Heart right ventricle (tissue), 16 donors: ENCODE results near the gene DGKI. TPM values are rescaled to one million over a fixed set of nuclear protein-coding genes. Genes with fewer than 3 reads are reported as not detected.

Experiments used
- ATAC-seq, 8 donors: fragments of 200-7000 bp; cut with Tn5 transposase; one replicate each; pipeline ENCODE4 v1.9.1; 2020; ENCODE audit warnings: mild to moderate bottlenecking in 8 of 8, moderate library complexity in 8 of 8, moderate number of reproducible peaks in 1 of 8
- DNase-seq, 2 donors: peaks; one replicate each; pipeline ENCODE4 v3.0.0-alpha.2; 2020
- H3K27ac ChIP-seq, 10 donors: fragments of 200-600 bp; sonication (generic) in 2 of 10; one replicate each; pipeline versions ENCODE4 v1.5.0 to v1.8.0; 2020 to 2022; ENCODE audit warnings: mild to moderate bottlenecking in 3 of 10
- H3K27me3 ChIP-seq, 7 donors: fragments of 200-600 bp; one replicate each; pipeline ENCODE4 v1.8.0; 2021 to 2022; ENCODE audit warnings: mild to moderate bottlenecking in 2 of 7
- H3K36me3 ChIP-seq, 9 donors: fragments of 200-600 bp; sonication (generic) in 1 of 9; one replicate each; pipeline versions ENCODE4 v1.5.0 to v1.8.0; 2020 to 2022; ENCODE audit warnings: mild to moderate bottlenecking in 2 of 9
- H3K4me1 ChIP-seq, 9 donors: fragments of 200-600 bp; sonication (generic) in 1 of 9; one replicate each; pipeline versions ENCODE4 v1.5.0 to v1.8.0; 2020 to 2022; ENCODE audit warnings: mild to moderate bottlenecking in 4 of 9
- H3K4me3 ChIP-seq, 10 donors: fragments of 200-600 bp; sonication (generic) in 2 of 10; one replicate each; pipeline versions ENCODE4 v1.5.0 to v1.8.0; 2020 to 2022; ENCODE audit warnings: mild to moderate bottlenecking in 7 of 10, moderate library complexity in 2 of 10
- H3K9me3 ChIP-seq, 11 donors: fragments of 200-600 bp in 10 of 11; sonication (generic) in 2 of 11; one replicate each; pipeline versions ENCODE4 v1.5.0 to v1.8.0; 2013 to 2022; ENCODE audit warnings: mild to moderate bottlenecking in 2 of 11, control low read depth in 1 of 11, moderate library complexity in 1 of 11
- CTCF ChIP-seq, 9 donors: fragments of 200-600 bp; sonication (generic) in 2 of 9; IDR thresholded peaks; one replicate each; pipeline versions ENCODE4 v1.5.0 to v1.8.0; 2021 to 2022; ENCODE audit warnings: antibody characterized with exemption in 9 of 9, mild to moderate bottlenecking in 5 of 9, moderate library complexity in 1 of 9
- WGBS, 2 donors: extraction: QIAGEN DNeasy Blood & Tissue Kit; methylation state at CpG; one replicate each; pipeline ENCODE4 v1.1.7; 2013; ENCODE audit warnings: inconsistent platforms in 1 of 2; 5-methylcytosine and 5-hydroxymethylcytosine counted together
- intact Hi-C, 10 donors: fragments of 100-400 bp; cut with DNase I; formaldehyde crosslinking; loops; one replicate each; pipeline versions ENCODE4 v1.11.1 to v1.14.2; 2022
- polyA plus RNA-seq, 2 donors: library from polyadenylated mRNA; stranded (reverse); fragments of 200-250 nt; gene quantifications; one replicate each; pipeline ENCODE4 v1.2.3, GENCODE V29; 2013
- total RNA-seq, 10 donors: library from RNA; stranded (reverse); fragmentation: NEBNext Ultra II Directional in 3 of 10; extraction: Animal tissue kit (Norgen Biotek cat#: 25700) in 3 of 10; gene quantifications; one replicate each; pipeline versions ENCODE4 v1.2.1 to v1.2.4, GENCODE V29; 2021 to 2023
- donor health status: Arrhythmogenic right ventricular cardiomyopathy.
- donor health status: ischemic (EF 13 %, LVEDD 7.1; RV severe dilation, severe dysfunction).
- donor health status: healthy with polysubstance abuse.
- donor health status: DM: no; HTN: yes; CAD: no.
- donor health status: DM: no; HTN: no; CAD: no.
- donor health status: ischemic (EF 25% LVEDD 6.9; RV normal size, moderate dysfunction).
- donor health status: ischemic (EF 25% LVEDD 5.7; RV mildly dilated, moderate dysfunction).
- donor health status: healthy.
- donor health status: DM: yes; HTN: yes; CAD: no.
- donor health status: Ischemic cardiomyopathy.
- donor health status: ischemic (EF 35%, LVEDD 5.7; RV mildly dilated, moderate dysfunction).
- donor health status: nonischemic (EF 11% LVEDD 7.7; RV severe dilation, severe dysfunction).
- donor health status: DM: yes; HTN: yes; CAD: no.
- donor health status: PGD.
- donor health status: ischemic (EF 29% LVEDD 5.4; RV normal size, mild dysfunction).
- donor health status: nonischemic (EF 23%, LVEDD 6.1; RV moderate dilation, normal function).

Gene DGKI
- total and polyA plus RNA-seq, 12 donors = 0.16 to 2.6 (median 1.2) TPM

GRCh38 chr7:137485818-137486217, 361.0 kb downstream of the DGKI start:
- peaks cover 0 to 3% (median 0%) of the 10 kb centered on the region in 11 donors for H3K9me3 ChIP-seq
- no peak overlapping the region for H3K27ac ChIP-seq
- WGBS, 2 donors = 68 to 79% methylated on average over 2 of the region's 2 CpGs
- H3K4me1 ChIP-seq = no peaks in the 10 kb centered on the region
- no peak for TF ChIP-seq CTCF (IDR thresholded peaks at IDR 0.05)
- no peak for DNase-seq
- H3K4me3 ChIP-seq = no peak overlapping the region
- H3K27me3 ChIP-seq = no peaks in the 10 kb centered on the region
- H3K36me3 ChIP-seq = no peaks in the 10 kb centered on the region
- no peak for ATAC-seq
- intact Hi-C loops = no loop called here

- WGBS, 2 donors = 47 to 61% methylated on average over 1 of the region's 1 CpG
- Histone ChIP-seq H3K9me3 (peaks cover 0 to 3% (median 0%) of the 10 kb centered on the region in 11 donors), H3K4me1 (no peaks in the 10 kb centered on the region), H3K27me3 (no peaks in the 10 kb centered on the region), H3K4me3 (no peak overlapping the region), H3K27ac (no peak overlapping the region), H3K36me3 (no peaks in the 10 kb centered on the region)
- ATAC-seq (no peak), DNase-seq (no peak)
- no peak for TF ChIP-seq CTCF (IDR thresholded peaks at IDR 0.05)
- intact Hi-C loops = no loop called here
Measured at GRCh38 chr7:137484326-137484725, 362.4 kb downstream of the DGKI start.

GRCh38 chr7:137482466-137482865, 364.3 kb downstream of the DGKI start:
- WGBS, 2 donors = 63 to 72% methylated on average over 4 of the region's 4 CpGs
- ATAC-seq = no peak
- no peak for TF ChIP-seq CTCF (IDR thresholded peaks at IDR 0.05)
- intact Hi-C loops = no loop called here
- Histone ChIP-seq H3K9me3 (peaks cover 0 to 3% (median 0%) of the 10 kb centered on the region in 11 donors), H3K27me3 (no peaks in the 10 kb centered on the region), H3K27ac (no peak overlapping the region), H3K4me3 (no peak overlapping the region), H3K4me1 (no peaks in the 10 kb centered on the region), H3K36me3 (no peaks in the 10 kb centered on the region)
- no peak for DNase-seq

GRCh38 chr7:137480824-137481365, 365.9 kb downstream of the DGKI start:
- Histone ChIP-seq H3K36me3 (no peaks in the 10 kb centered on the region), H3K27me3 (no peaks in the 10 kb centered on the region), H3K4me1 (no peaks in the 10 kb centered on the region), H3K4me3 (no peak overlapping the region), H3K27ac (no peak overlapping the region), H3K9me3 (peaks cover 0 to 3% (median 0%) of the 10 kb centered on the region in 11 donors)
- DNase-seq (no peak), ATAC-seq (no peak)
- no peak for TF ChIP-seq CTCF (IDR thresholded peaks at IDR 0.05)
- intact Hi-C loops = no loop called here
- 50 to 69% methylated on average over 3 of the region's 3 CpGs for WGBS, 2 donors
